H9 (cell line): ENCODE measurements around the gene STAT3. TPM values are rescaled to one million over a fixed set of nuclear protein-coding genes. Genes with fewer than 3 reads are reported as not detected.

Source experiments
- DNase-seq: peaks from one replicate; pipeline ENCODE4 v3.0.0-alpha.2; 2017
- H2AFZ ChIP-seq: one replicate; pipeline ENCODE4 v1.6.1; 2013; ENCODE audit warnings: mild to moderate bottlenecking, low read length, control low read depth, moderate library complexity
- H2AK5ac ChIP-seq: 2 replicates; pipeline ENCODE4 v1.6.1; 2013; ENCODE audit warnings: low read length, control low read depth, mixed read lengths; ENCODE audit not compliant: insufficient read length
- H2BK120ac ChIP-seq: one replicate; pipeline ENCODE4 v1.6.1; 2013; ENCODE audit warnings: low read depth, mild to moderate bottlenecking, low read length, control low read depth, inconsistent platforms; ENCODE audit not compliant: poor library complexity, severe bottlenecking
- H2BK12ac ChIP-seq: 2 replicates; pipeline ENCODE4 v1.6.1; 2013; ENCODE audit warnings: low read length, control low read depth, mixed read lengths, low read depth; ENCODE audit not compliant: insufficient read length
- H2BK15ac ChIP-seq: 2 replicates; pipeline ENCODE4 v1.6.1; 2013; ENCODE audit warnings: low read depth, low read length, control low read depth
- H2BK20ac ChIP-seq: one replicate; pipeline ENCODE4 v1.6.1; 2013; ENCODE audit warnings: low read depth, mild to moderate bottlenecking, low read length, control low read depth, inconsistent platforms; ENCODE audit not compliant: poor library complexity, severe bottlenecking
- H2BK5ac ChIP-seq: 2 replicates; pipeline ENCODE4 v1.6.1; 2013; ENCODE audit warnings: low read length, control low read depth, mixed read lengths; ENCODE audit not compliant: insufficient read length
- H3K14ac ChIP-seq: 2 replicates; pipeline ENCODE4 v1.6.1; 2013; ENCODE audit warnings: low read length, control low read depth; ENCODE audit not compliant: insufficient read depth
- H3K18ac ChIP-seq: 2 replicates; pipeline ENCODE4 v1.6.1; 2013; ENCODE audit warnings: low read depth, mild to moderate bottlenecking, mixed read lengths, low read length, control low read depth; ENCODE audit not compliant: insufficient read length
- H3K23ac ChIP-seq: 2 replicates; pipeline ENCODE4 v1.6.1; 2013; ENCODE audit warnings: low read length, control low read depth, mixed read lengths, low read depth; ENCODE audit not compliant: insufficient read length
- H3K23me2 ChIP-seq: 2 replicates; pipeline ENCODE4 v1.6.1; 2013; ENCODE audit warnings: low read depth, mild to moderate bottlenecking, mixed read lengths, low read length, control low read depth; ENCODE audit not compliant: insufficient read length, poor library complexity, severe bottlenecking
- H3K27ac ChIP-seq: 2 replicates; pipeline ENCODE4 v1.5.1; 2013; ENCODE audit warnings: low read length, control low read depth, mixed read lengths, low read depth; ENCODE audit not compliant: insufficient read length
- H3K27me3 ChIP-seq: 2 replicates; pipeline ENCODE4 v1.6.1; 2013; ENCODE audit warnings: low read length, control low read depth, inconsistent platforms; ENCODE audit not compliant: insufficient read depth
- H3K4ac ChIP-seq: 2 replicates; pipeline ENCODE4 v1.6.1; 2013; ENCODE audit warnings: low read depth, mild to moderate bottlenecking, control low read depth, inconsistent platforms, low read length, moderate library complexity
- H3K4me1 ChIP-seq: 2 replicates; pipeline ENCODE4 v1.6.1; 2013; ENCODE audit warnings: low read length, control low read depth, inconsistent platforms; ENCODE audit not compliant: insufficient read depth
- H3K4me2 ChIP-seq: 2 replicates; pipeline ENCODE4 v1.6.1; 2013; ENCODE audit warnings: low read length, control low read depth, mixed read lengths; ENCODE audit not compliant: insufficient read length, insufficient read depth
- H3K56ac ChIP-seq: 2 replicates; pipeline ENCODE4 v1.6.1; 2013; ENCODE audit warnings: low read depth, mild to moderate bottlenecking, mixed read lengths, low read length, control low read depth; ENCODE audit not compliant: insufficient read length
- H3K79me1 ChIP-seq: 2 replicates; pipeline ENCODE4 v1.6.1; 2013; ENCODE audit warnings: low read depth, mild to moderate bottlenecking, moderate library complexity, low read length, control low read depth, inconsistent platforms; ENCODE audit not compliant: insufficient read depth, poor library complexity, severe bottlenecking
- H3K79me2 ChIP-seq: 2 replicates; pipeline ENCODE4 v1.6.1; 2013; ENCODE audit warnings: low read length, control low read depth, inconsistent platforms; ENCODE audit not compliant: insufficient read depth
- H3K9ac ChIP-seq: 2 replicates; pipeline ENCODE4 v1.6.1; 2013; ENCODE audit warnings: low read length, control low read depth, mixed read lengths; ENCODE audit not compliant: insufficient read length; ENCODE audit errors: extremely low read depth
- H3K9me3 ChIP-seq: one replicate; pipeline ENCODE4 v1.6.1; 2013; ENCODE audit warnings: low read depth, low read length, inconsistent platforms; ENCODE audit not compliant: control insufficient read depth
- H3T11ph ChIP-seq: one replicate; pipeline ENCODE4 v1.6.1; 2013; ENCODE audit warnings: mild to moderate bottlenecking, low read length, control low read depth, inconsistent platforms
- H4K20me1 ChIP-seq: one replicate; pipeline ENCODE4 v1.6.1; 2013; ENCODE audit not compliant: control insufficient read depth, insufficient read length, insufficient read depth
- H4K5ac ChIP-seq: 2 replicates; pipeline ENCODE4 v1.6.1; 2013; ENCODE audit warnings: low read depth, mild to moderate bottlenecking, mixed read lengths, low read length, control low read depth; ENCODE audit not compliant: insufficient read length
- H4K8ac ChIP-seq: replicated peaks from 2 replicates; pipeline ENCODE4 v1.6.1; 2013; ENCODE audit warnings: low read length, control low read depth, mixed read lengths, low read depth; ENCODE audit not compliant: insufficient read length
- H4K91ac ChIP-seq: 2 replicates; pipeline ENCODE4 v1.6.1; 2013; ENCODE audit warnings: low read depth, mild to moderate bottlenecking, moderate library complexity, mixed read lengths, low read length, control low read depth; ENCODE audit not compliant: insufficient read length
- H3K27ac Mint-ChIP-seq, 3 experiments: 2 replicates in 2 of 3; 3 replicates in 1 of 3; pipeline ENCODE4 v1.8.0; 2020 to 2021; ENCODE audit warnings: mixed read lengths in 3 of 3, mild to moderate bottlenecking in 1 of 3, moderate library complexity in 1 of 3
- H3K27me3 Mint-ChIP-seq: 2 replicates; pipeline ENCODE4 v1.8.0; 2021; ENCODE audit warnings: low read depth, mild to moderate bottlenecking, moderate library complexity, mixed read lengths
- H3K36me3 Mint-ChIP-seq, 3 experiments: 2 replicates in 2 of 3; 3 replicates in 1 of 3; pipeline ENCODE4 v1.8.0; 2020 to 2021; ENCODE audit warnings: low read depth in 3 of 3, mixed read lengths in 3 of 3; ENCODE audit not compliant: insufficient read depth in 1 of 3
- H3K4me1 Mint-ChIP-seq, 2 experiments: 2 replicates each; pipeline ENCODE4 v1.8.0; 2020; ENCODE audit warnings: mixed read lengths in 2 of 2
- H3K4me3 Mint-ChIP-seq, 2 experiments: 2 replicates in 1 of 2; 3 replicates in 1 of 2; pipeline ENCODE4 v1.8.0; 2020 to 2021; ENCODE audit warnings: mild to moderate bottlenecking in 2 of 2, mixed read lengths in 2 of 2, moderate library complexity in 1 of 2
- H3K9me3 Mint-ChIP-seq, 2 experiments: 2 replicates in 1 of 2; 3 replicates in 1 of 2; pipeline ENCODE4 v1.8.0; 2020; ENCODE audit warnings: mild to moderate bottlenecking in 2 of 2, mixed read lengths in 2 of 2, moderate library complexity in 1 of 2
- CTCF ChIP-seq: fragments of 200-600 bp; sonication (generic); conservative IDR thresholded peaks from 3 replicates; pipeline ENCODE4 v1.8.0; 2021; ENCODE audit warnings: antibody characterized with exemption, mild to moderate bottlenecking
- WGBS: extraction: QIAGEN DNeasy Blood & Tissue Kit; methylation state at CpG from one replicate; pipeline ENCODE4 v1.1.7; 2013; ENCODE audit warnings: missing lambda C conversion rate, low lambda C conversion rate, mixed read lengths; ENCODE audit not compliant: insufficient read length; ENCODE audit errors: extremely low coverage; 5-methylcytosine and 5-hydroxymethylcytosine counted together
- total RNA-seq: library from RNA; stranded (reverse); gene quantifications from 2 replicates; pipeline ENCODE4 v1.2.1, GENCODE V29; 2021

STAT3 gene
- total RNA-seq, 1 experiment from 2014 or later: 83.2 TPM

GRCh38 chr17:42348104-42348503 is 40.1 kb downstream of the STAT3 start:
- H3K27me3 Mint-ChIP-seq: no peaks in the 10 kb centered on the region
- Histone ChIP-seq H4K20me1 (no peaks in the 10 kb centered on the region), H3K23ac (no peak overlapping the region), H3K23me2 (no peaks in the 10 kb centered on the region), H3K4me1 (peaks cover 2% of the 10 kb centered on the region), H3K18ac (no peak overlapping the region), H3K4ac (no peak overlapping the region), H2BK120ac (no peak overlapping the region), H4K91ac (no peak overlapping the region), H2BK20ac (no peak overlapping the region), H3K9me3 (no peaks in the 10 kb centered on the region), H3K79me2 (no peaks in the 10 kb centered on the region; the same call in 1 of the 2 replicates), H2AK5ac (no peak overlapping the region), H3T11ph (no peak overlapping the region), H3K79me1 (no peaks in the 10 kb centered on the region), H2AFZ (no peak overlapping the region), H2BK5ac (no peak overlapping the region), H2BK15ac (no peak overlapping the region), H4K5ac (no peak overlapping the region), H3K4me2 (no peak overlapping the region), H3K14ac (no peak overlapping the region), H3K56ac (no peak overlapping the region), H4K8ac (no peak overlapping the region), H3K27me3 (no peaks in the 10 kb centered on the region), H3K27ac (no peak overlapping the region), H3K9ac (no peak overlapping the region), H2BK12ac (no peak overlapping the region)
- peak overlapping the region in 1 of 3 experiments; percentile 33; a peak in 2 of 7 replicates for H3K27ac Mint-ChIP-seq
- no CpG with 5 or more reads among the region's 3 CpGs for WGBS
- H3K9me3 Mint-ChIP-seq: no peaks in the 10 kb centered on the region
- TF ChIP-seq CTCF: no peak
- H3K4me1 Mint-ChIP-seq: peaks cover 19 to 38% of the 10 kb centered on the region in 2 experiments
- no peak overlapping the region for H3K4me3 Mint-ChIP-seq
- H3K36me3 Mint-ChIP-seq: peaks cover 18 to 47% (median 43%) of the 10 kb centered on the region in 3 experiments; a peak in 6 of 7 replicates
- DNase-seq: no peak
